HepG2 (cell line): ENCODE data around the gene NFATC2. TPM values are rescaled to one million over a fixed set of nuclear protein-coding genes. Genes with fewer than 3 reads are reported as not detected.

Experiments used
- AKNA ChIP-seq: sonication (generic); formaldehyde crosslinking; IDR thresholded peaks from 2 replicates; pipeline ENCODE4 v1.4.0; 2020; ENCODE audit warnings: missing genetic modification reagents, borderline replicate concordance
- POGK ChIP-seq: sonication (generic); formaldehyde crosslinking; conservative IDR thresholded peaks from 2 replicates; pipeline ENCODE4 v1.8.0; 2022; ENCODE audit warnings: mild to moderate bottlenecking, moderate library complexity, missing genetic modification reagents
- REST ChIP-seq, 2 experiments: IDR thresholded peaks; 2 replicates each; pipeline ENCODE4 v1.6.1; 2011 to 2012; ENCODE audit warnings: low read length in 2 of 2, borderline replicate concordance in 1 of 2, low read depth in 1 of 2, mild to moderate bottlenecking in 1 of 2, moderate library complexity in 1 of 2
- ZBTB40 ChIP-seq, 2 experiments: fragments of 450-650 bp in 1 of 2; sonication (generic) in 1 of 2; formaldehyde crosslinking in 1 of 2; IDR thresholded peaks; 2 replicates each; pipeline versions ENCODE4 v1.6.1 to v1.8.0; 2016 to 2022; ENCODE audit warnings: antibody characterized with exemption in 1 of 2, mild to moderate bottlenecking in 1 of 2, missing genetic modification reagents in 1 of 2
- ZNF891 ChIP-seq: sonication (generic); formaldehyde crosslinking; IDR thresholded peaks from 2 replicates; pipeline ENCODE4 v1.5.0; 2020; ENCODE audit warnings: mild to moderate bottlenecking, missing genetic modification reagents
- polyA plus RNA-seq, 8 experiments: library from polyadenylated mRNA; depleted of rRNA in 3 of 8; stranded (reverse) in 7 of 8; unstranded in 1 of 8; fragments of >200 nt; fragmentation: Illumina TruSeq in 4 of 8; extraction: Trizol in 4 of 8; gene quantifications; 2 replicates each; pipeline versions ENCODE4 v1.2.1 to v1.2.3, GENCODE V29; 2011 to 2016; ENCODE audit warnings: low read depth in 4 of 8, missing spikeins in 1 of 8, mixed read lengths in 1 of 8; ENCODE audit not compliant: insufficient read depth in 1 of 8
- total RNA-seq, 5 experiments: library from RNA; depleted of rRNA; stranded (reverse); fragments of >200 nt; fragmentation: Illumina TruSeq; extraction: Trizol; gene quantifications; 2 replicates each; pipeline ENCODE4 v1.2.3, GENCODE V29; 2016; ENCODE audit warnings: low read depth in 1 of 5

Gene NFATC2
- total and polyA plus RNA-seq, 2 of the 13 experiments (the other 11 are each of a cell fraction or from before 2014, with no cell fraction given): 1.9 to 3.3 TPM

GRCh38 chr20:51542571-51543421, at the start of gene NFATC2 (continued):
- TF ChIP-seq REST (IDR thresholded peaks at IDR 0.05; ENCODE audit: borderline replicate concordance in 1 of 2, low read depth in 1 of 2, low read length in 2 of 2): no peak
- no peak for TF ChIP-seq ZNF891 (CRISPR knock-in tag)
- no peak for TF ChIP-seq AKNA (CRISPR knock-in tag)
- no peak for TF ChIP-seq POGK
- TF ChIP-seq ZBTB40 (IDR thresholded peaks at IDR 0.05): no peak
- TF ChIP-seq ZBTB40 (CRISPR knock-in tag; IDR thresholded peaks at IDR 0.05): no peak
